ENCODE data around the gene NEMP1.

DNA sequence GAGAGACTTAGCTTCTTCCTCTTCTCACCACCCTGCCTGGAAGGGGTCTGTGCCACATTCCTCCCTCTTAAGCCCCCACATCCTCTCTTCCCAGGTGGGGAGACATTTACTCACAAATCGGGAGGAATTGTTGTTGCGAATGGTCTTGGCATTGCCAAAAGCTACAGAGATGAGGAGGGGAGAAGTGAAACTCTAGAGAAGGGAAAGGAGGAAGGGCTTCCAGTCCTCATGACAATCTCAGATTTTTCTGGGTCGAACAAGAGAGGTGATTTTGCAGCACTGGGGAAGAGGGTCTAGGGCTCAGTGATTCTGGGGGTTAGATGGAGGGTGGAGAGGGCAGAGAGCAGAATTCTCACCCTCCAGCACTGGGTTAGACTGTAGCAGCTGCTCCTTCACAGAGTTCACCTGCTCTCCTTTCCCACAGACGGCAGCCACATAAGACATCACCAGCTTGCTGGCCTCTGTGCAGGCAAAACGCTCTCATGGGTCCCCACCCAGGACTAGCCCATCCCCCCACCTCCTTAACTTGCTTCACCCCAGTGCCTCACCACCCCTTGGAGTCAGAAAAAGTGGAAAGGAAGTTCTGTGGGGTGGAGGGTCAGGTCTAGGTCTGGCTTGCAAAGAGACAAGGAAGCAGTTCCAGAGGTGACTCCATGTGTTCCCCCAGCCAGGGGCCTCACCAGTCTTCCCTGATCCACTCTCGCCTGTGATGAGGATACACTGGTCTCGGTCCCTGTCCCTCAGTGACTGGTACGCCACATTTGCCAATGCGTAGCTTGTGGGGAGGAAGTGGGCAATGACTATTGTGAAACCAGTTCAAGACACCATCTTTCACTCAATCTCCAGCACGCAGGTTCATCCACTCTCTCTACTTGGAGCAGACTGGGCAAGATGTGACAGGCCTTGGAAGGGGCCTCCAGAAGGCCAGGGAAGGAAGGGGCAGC, 31.4 kb downstream of the NEMP1 start:
- TF ChIP-seq EHMT2 (IDR thresholded peaks at IDR 0.05; ENCODE audit: low read depth), result no peak
- TF ChIP-seq, protein P1, sequence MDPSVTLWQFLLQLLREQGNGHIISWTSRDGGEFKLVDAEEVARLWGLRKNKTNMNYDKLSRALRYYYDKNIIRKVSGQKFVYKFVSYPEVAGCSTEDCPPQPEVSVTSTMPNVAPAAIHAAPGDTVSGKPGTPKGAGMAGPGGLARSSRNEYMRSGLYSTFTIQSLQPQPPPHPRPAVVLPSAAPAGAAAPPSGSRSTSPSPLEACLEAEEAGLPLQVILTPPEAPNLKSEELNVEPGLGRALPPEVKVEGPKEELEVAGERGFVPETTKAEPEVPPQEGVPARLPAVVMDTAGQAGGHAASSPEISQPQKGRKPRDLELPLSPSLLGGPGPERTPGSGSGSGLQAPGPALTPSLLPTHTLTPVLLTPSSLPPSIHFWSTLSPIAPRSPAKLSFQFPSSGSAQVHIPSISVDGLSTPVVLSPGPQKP (IDR thresholded peaks at IDR 0.05; ENCODE audit: low read depth, low read length), result no peak
- TF ChIP-seq RAD21 (conservative IDR thresholded peaks at IDR 0.05 in 1 of 2, IDR thresholded peaks at IDR 0.05 in 1 of 2), result no peak
- no peak for TF ChIP-seq POLR2A (IDR thresholded peaks at IDR 0.05; ENCODE audit: low read length)
